GM23338 (cell line): ENCODE results near the gene TTC17. TPM values are rescaled to one million over a fixed set of nuclear protein-coding genes. Genes with fewer than 3 reads are reported as not detected.

ENCODE experiments used
- ATAC-seq: fragments of 200-7000 bp; cut with Tn5 transposase; 3 replicates; pipeline ENCODE4 v1.9.1; 2020
- DNase-seq: peaks from one replicate; pipeline ENCODE4 v3.0.0-alpha.2; 2015; ENCODE audit warnings: low spot score
- H2AFZ ChIP-seq: fragments of 200-600 bp; sonication (generic); 2 replicates; pipeline ENCODE4 v1.8.0; 2016; ENCODE audit warnings: antibody characterized with exemption, mild to moderate bottlenecking, moderate library complexity
- H3F3A ChIP-seq: fragments of 200-600 bp; sonication (generic); replicated peaks from 2 replicates; pipeline ENCODE4 v1.8.0; 2017; ENCODE audit warnings: antibody characterized with exemption, mixed run types, low read depth
- H3K27ac ChIP-seq: fragments of 200-600 bp; sonication (generic); 2 replicates; pipeline ENCODE4 v1.6.1; 2016; ENCODE audit warnings: low read depth
- H3K27me3 ChIP-seq: fragments of 200-600 bp; sonication (generic); 2 replicates; pipeline ENCODE4 v1.8.0; 2016; ENCODE audit warnings: mild to moderate bottlenecking, mixed run types, moderate library complexity; ENCODE audit not compliant: insufficient read depth
- H3K36me3 ChIP-seq: fragments of 200-600 bp; sonication (generic); 2 replicates; pipeline ENCODE4 v1.8.0; 2016; ENCODE audit warnings: mild to moderate bottlenecking; ENCODE audit not compliant: insufficient read depth
- H3K4me1 ChIP-seq: fragments of 200-600 bp; sonication (generic); 2 replicates; pipeline ENCODE4 v1.8.0; 2016; ENCODE audit warnings: mild to moderate bottlenecking, moderate library complexity; ENCODE audit not compliant: insufficient read depth
- H3K4me2 ChIP-seq: fragments of 200-600 bp; sonication (generic); 2 replicates; pipeline ENCODE4 v1.7.1; 2017; ENCODE audit warnings: mixed run types
- H3K4me3 ChIP-seq: fragments of 200-600 bp; sonication (generic); 2 replicates; pipeline ENCODE4 v1.6.1; 2016; ENCODE audit warnings: mixed run types
- H3K79me2 ChIP-seq: fragments of 200-600 bp; sonication (generic); replicated peaks from 2 replicates; pipeline ENCODE4 v1.8.0; 2017; ENCODE audit warnings: mild to moderate bottlenecking; ENCODE audit not compliant: insufficient read depth
- H3K9me2 ChIP-seq: fragments of 200-600 bp; sonication (generic); 2 replicates; pipeline ENCODE4 v1.8.0; 2017; ENCODE audit not compliant: insufficient read depth
- H4K20me1 ChIP-seq: fragments of 200-600 bp; sonication (generic); replicated peaks from 2 replicates; pipeline ENCODE4 v1.8.0; 2017; ENCODE audit warnings: mild to moderate bottlenecking; ENCODE audit not compliant: insufficient read depth
- H3K27ac Mint-ChIP-seq: 2 replicates; pipeline ENCODE4 v1.8.0; 2020; ENCODE audit warnings: inconsistent platforms, mild to moderate bottlenecking, moderate library complexity, mixed read lengths
- H3K27me3 Mint-ChIP-seq: 3 replicates; pipeline ENCODE4 v1.8.0; 2022; ENCODE audit warnings: low read depth, mild to moderate bottlenecking, moderate library complexity, mixed read lengths, inconsistent platforms; ENCODE audit not compliant: insufficient read depth, poor library complexity
- H3K36me3 Mint-ChIP-seq: 3 replicates; pipeline ENCODE4 v1.8.0; 2021; ENCODE audit warnings: low read depth, mild to moderate bottlenecking, inconsistent platforms, moderate library complexity, mixed read lengths
- H3K4me1 Mint-ChIP-seq: 3 replicates; pipeline ENCODE4 v1.8.0; 2020; ENCODE audit warnings: mild to moderate bottlenecking, inconsistent platforms, mixed read lengths
- H3K4me3 Mint-ChIP-seq: 3 replicates; pipeline ENCODE4 v1.8.0; 2021; ENCODE audit warnings: moderate library complexity, mild to moderate bottlenecking, inconsistent platforms, mixed read lengths
- H3K9me3 Mint-ChIP-seq: 3 replicates; pipeline ENCODE4 v1.8.0; 2020; ENCODE audit warnings: moderate library complexity, mild to moderate bottlenecking, inconsistent platforms, mixed read lengths
- CREB1 ChIP-seq: fragments of 250-450 bp; sonication (Bioruptor Pico); IDR thresholded peaks from 2 replicates; pipeline ENCODE4 v1.5.0; 2020; ENCODE audit warnings: low read depth, mild to moderate bottlenecking, moderate library complexity
- CTCF ChIP-seq, 2 experiments: fragments of 200-600 bp in 1 of 2; sonication (generic) in 1 of 2; conservative IDR thresholded peaks; 2 replicates each; pipeline versions ENCODE4 v1.5.1 to v1.6.1; 2016 to 2017; ENCODE audit warnings: antibody characterized with exemption in 2 of 2, low read depth in 2 of 2, mild to moderate bottlenecking in 2 of 2, moderate library complexity in 1 of 2
- EZH2 ChIP-seq: fragments of 200-600 bp; sonication (generic); IDR thresholded peaks from one replicate; pipeline ENCODE4 v1.8.0; 2017; ENCODE audit warnings: antibody characterized with exemption, mild to moderate bottlenecking, low read depth; ENCODE audit not compliant: unreplicated experiment
- JUNB ChIP-seq: IDR thresholded peaks from one replicate; pipeline ENCODE4 v1.6.1; 2016; ENCODE audit warnings: antibody characterized with exemption; ENCODE audit not compliant: unreplicated experiment
- NANOG ChIP-seq: IDR thresholded peaks from 2 replicates; pipeline ENCODE4 v1.6.1; 2016; ENCODE audit warnings: antibody characterized with exemption, borderline replicate concordance
- STAT1 ChIP-seq: IDR thresholded peaks from one replicate; pipeline ENCODE4 v1.6.1; 2016; ENCODE audit warnings: antibody characterized with exemption; ENCODE audit not compliant: unreplicated experiment
- ZNF114 ChIP-seq: fragments of 250-450 bp; sonication (Bioruptor Pico); IDR thresholded peaks from 2 replicates; pipeline ENCODE4 v1.5.0; 2020; ENCODE audit warnings: mild to moderate bottlenecking, moderate library complexity
- ZNF331 ChIP-seq: fragments of 250-450 bp; sonication (Bioruptor Pico); IDR thresholded peaks from 2 replicates; pipeline ENCODE4 v1.5.0; 2020; ENCODE audit warnings: low read depth, mild to moderate bottlenecking, moderate library complexity
- polyA plus RNA-seq: library from polyadenylated mRNA; unstranded; fragments of >200 nt; fragmentation: Nextera tagmentation; extraction: Ambion mirVana; gene quantifications from 2 replicates; pipeline ENCODE4 v1.2.1, GENCODE V29; 2016
- total RNA-seq: library from RNA; depleted of rRNA; stranded (reverse); fragments of >200 nt; shearing (Covaris generic); gene quantifications from 2 replicates; pipeline ENCODE4 v1.2.3, GENCODE V29; 2014
- TF ChIP-seq, protein P1 (sequence below): IDR thresholded peaks from one replicate; pipeline ENCODE4 v1.6.1; 2018; ENCODE audit warnings: antibody characterized with exemption; ENCODE audit not compliant: unreplicated experiment
- TF ChIP-seq, protein P2 (sequence below): fragments of 250-450 bp; sonication (Bioruptor Pico); IDR thresholded peaks from 2 replicates; pipeline ENCODE4 v1.5.0; 2020; ENCODE audit warnings: mild to moderate bottlenecking, moderate library complexity

Gene TTC17
- total and polyA plus RNA-seq, 2 experiments from 2014 or later, result 59.3 to 87.9 TPM

- Mint-ChIP-seq H3K9me3 (no peaks in the 10 kb centered on the region), H3K4me3 (no peak overlapping the region)
Measured at GRCh38 chr11:43518408-43519160, 159.9 kb downstream of the TTC17 start.

DNA sequence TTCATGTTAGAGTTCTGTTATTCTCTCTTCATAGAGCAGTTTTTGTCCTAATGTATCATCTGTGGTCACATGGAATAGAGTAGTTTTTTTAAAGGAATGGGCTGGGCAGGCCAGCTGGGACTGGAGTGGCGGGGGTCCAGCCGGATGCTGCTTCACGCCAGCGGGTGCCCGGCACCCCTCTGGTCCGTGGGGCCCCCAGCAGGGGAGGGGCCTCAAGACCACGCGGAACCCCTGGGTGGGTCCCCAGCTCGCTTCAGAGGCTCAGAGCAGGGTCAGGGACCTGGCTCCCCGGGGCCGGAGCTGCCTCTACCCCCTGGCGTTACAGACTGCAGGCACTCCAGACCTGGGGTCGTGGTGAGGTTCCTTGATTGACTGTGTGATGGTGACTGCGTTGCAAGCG, 162.8 kb downstream of the TTC17 start:
- H3K36me3 Mint-ChIP-seq, result no peaks in the 10 kb centered on the region
- Histone ChIP-seq H3K4me2 (no peak overlapping the region), H3K9me2 (peaks cover 11% of the 10 kb centered on the region; the same call in 1 of the 2 replicates), H3K4me3 (no peak overlapping the region), H3K27me3 (peaks cover 4% of the 10 kb centered on the region; the same call in 1 of the 2 replicates), H3F3A (no peaks in the 10 kb centered on the region), H3K36me3 (no peaks in the 10 kb centered on the region; the same call in 1 of the 2 replicates), H3K27ac (no peak overlapping the region), H4K20me1 (no peaks in the 10 kb centered on the region), H2AFZ (no peak overlapping the region), H3K79me2 (no peaks in the 10 kb centered on the region), H3K4me1 (no peaks in the 10 kb centered on the region)
- no peaks in the 10 kb centered on the region for H3K9me3 Mint-ChIP-seq
- no peak for DNase-seq
- no peak for ATAC-seq
- no peaks in the 10 kb centered on the region for H3K4me1 Mint-ChIP-seq
- H3K4me3 Mint-ChIP-seq, result no peak overlapping the region
- no peak overlapping the region for H3K27ac Mint-ChIP-seq
- H3K27me3 Mint-ChIP-seq, result peaks cover 5% of the 10 kb centered on the region
- TF ChIP-seq, protein P1, sequence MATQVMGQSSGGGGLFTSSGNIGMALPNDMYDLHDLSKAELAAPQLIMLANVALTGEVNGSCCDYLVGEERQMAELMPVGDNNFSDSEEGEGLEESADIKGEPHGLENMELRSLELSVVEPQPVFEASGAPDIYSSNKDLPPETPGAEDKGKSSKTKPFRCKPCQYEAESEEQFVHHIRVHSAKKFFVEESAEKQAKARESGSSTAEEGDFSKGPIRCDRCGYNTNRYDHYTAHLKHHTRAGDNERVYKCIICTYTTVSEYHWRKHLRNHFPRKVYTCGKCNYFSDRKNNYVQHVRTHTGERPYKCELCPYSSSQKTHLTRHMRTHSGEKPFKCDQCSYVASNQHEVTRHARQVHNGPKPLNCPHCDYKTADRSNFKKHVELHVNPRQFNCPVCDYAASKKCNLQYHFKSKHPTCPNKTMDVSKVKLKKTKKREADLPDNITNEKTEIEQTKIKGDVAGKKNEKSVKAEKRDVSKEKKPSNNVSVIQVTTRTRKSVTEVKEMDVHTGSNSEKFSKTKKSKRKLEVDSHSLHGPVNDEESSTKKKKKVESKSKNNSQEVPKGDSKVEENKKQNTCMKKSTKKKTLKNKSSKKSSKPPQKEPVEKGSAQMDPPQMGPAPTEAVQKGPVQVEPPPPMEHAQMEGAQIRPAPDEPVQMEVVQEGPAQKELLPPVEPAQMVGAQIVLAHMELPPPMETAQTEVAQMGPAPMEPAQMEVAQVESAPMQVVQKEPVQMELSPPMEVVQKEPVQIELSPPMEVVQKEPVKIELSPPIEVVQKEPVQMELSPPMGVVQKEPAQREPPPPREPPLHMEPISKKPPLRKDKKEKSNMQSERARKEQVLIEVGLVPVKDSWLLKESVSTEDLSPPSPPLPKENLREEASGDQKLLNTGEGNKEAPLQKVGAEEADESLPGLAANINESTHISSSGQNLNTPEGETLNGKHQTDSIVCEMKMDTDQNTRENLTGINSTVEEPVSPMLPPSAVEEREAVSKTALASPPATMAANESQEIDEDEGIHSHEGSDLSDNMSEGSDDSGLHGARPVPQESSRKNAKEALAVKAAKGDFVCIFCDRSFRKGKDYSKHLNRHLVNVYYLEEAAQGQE, result no peak
- TF ChIP-seq ZNF331 (CRISPR knock-in tag), result no peak
- no peak for TF ChIP-seq ZNF114 (CRISPR knock-in tag)
- TF ChIP-seq CTCF (conservative IDR thresholded peaks at IDR 0.05; ENCODE audit: low read depth in 2 of 2), result no peak
- no peak for TF ChIP-seq JUNB
- no peak for TF ChIP-seq STAT1
- no peak for TF ChIP-seq EZH2
- TF ChIP-seq NANOG, result no peak
- TF ChIP-seq, protein P2, sequence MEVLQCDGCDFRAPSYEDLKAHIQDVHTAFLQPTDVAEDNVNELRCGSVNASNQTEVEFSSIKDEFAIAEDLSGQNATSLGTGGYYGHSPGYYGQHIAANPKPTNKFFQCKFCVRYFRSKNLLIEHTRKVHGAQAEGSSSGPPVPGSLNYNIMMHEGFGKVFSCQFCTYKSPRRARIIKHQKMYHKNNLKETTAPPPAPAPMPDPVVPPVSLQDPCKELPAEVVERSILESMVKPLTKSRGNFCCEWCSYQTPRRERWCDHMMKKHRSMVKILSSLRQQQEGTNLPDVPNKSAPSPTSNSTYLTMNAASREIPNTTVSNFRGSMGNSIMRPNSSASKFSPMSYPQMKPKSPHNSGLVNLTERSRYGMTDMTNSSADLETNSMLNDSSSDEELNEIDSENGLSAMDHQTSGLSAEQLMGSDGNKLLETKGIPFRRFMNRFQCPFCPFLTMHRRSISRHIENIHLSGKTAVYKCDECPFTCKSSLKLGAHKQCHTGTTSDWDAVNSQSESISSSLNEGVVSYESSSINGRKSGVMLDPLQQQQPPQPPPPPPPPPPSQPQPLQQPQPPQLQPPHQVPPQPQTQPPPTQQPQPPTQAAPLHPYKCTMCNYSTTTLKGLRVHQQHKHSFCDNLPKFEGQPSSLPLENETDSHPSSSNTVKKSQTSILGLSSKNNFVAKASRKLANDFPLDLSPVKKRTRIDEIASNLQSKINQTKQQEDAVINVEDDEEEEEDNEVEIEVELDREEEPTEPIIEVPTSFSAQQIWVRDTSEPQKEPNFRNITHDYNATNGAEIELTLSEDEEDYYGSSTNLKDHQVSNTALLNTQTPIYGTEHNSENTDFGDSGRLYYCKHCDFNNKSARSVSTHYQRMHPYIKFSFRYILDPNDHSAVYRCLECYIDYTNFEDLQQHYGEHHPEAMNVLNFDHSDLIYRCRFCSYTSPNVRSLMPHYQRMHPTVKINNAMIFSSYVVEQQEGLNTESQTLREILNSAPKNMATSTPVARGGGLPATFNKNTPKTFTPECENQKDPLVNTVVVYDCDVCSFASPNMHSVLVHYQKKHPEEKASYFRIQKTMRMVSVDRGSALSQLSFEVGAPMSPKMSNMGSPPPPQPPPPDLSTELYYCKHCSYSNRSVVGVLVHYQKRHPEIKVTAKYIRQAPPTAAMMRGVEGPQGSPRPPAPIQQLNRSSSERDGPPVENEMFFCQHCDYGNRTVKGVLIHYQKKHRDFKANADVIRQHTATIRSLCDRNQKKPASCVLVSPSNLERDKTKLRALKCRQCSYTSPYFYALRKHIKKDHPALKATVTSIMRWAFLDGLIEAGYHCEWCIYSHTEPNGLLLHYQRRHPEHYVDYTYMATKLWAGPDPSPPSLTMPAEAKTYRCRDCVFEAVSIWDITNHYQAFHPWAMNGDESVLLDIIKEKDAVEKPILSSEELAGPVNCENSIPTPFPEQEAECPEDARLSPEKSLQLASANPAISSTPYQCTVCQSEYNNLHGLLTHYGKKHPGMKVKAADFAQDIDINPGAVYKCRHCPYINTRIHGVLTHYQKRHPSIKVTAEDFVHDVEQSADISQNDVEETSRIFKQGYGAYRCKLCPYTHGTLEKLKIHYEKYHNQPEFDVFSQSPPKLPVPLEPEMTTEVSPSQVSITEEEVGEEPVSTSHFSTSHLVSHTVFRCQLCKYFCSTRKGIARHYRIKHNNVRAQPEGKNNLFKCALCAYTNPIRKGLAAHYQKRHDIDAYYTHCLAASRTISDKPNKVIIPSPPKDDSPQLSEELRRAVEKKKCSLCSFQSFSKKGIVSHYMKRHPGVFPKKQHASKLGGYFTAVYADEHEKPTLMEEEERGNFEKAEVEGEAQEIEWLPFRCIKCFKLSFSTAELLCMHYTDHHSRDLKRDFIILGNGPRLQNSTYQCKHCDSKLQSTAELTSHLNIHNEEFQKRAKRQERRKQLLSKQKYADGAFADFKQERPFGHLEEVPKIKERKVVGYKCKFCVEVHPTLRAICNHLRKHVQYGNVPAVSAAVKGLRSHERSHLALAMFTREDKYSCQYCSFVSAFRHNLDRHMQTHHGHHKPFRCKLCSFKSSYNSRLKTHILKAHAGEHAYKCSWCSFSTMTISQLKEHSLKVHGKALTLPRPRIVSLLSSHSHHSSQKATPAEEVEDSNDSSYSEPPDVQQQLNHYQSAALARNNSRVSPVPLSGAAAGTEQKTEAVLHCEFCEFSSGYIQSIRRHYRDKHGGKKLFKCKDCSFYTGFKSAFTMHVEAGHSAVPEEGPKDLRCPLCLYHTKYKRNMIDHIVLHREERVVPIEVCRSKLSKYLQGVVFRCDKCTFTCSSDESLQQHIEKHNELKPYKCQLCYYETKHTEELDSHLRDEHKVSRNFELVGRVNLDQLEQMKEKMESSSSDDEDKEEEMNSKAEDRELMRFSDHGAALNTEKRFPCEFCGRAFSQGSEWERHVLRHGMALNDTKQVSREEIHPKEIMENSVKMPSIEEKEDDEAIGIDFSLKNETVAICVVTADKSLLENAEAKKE (CRISPR knock-in tag), result no peak

More at GRCh38 chr11:43518408-43519160, 159.9 kb downstream of the TTC17 start:
- Mint-ChIP-seq H3K27ac (no peak overlapping the region), H3K27me3 (peaks cover 2% of the 10 kb centered on the region), H3K4me1 (no peaks in the 10 kb centered on the region; the same call in 2 of the 3 replicates), H3K36me3 (no peaks in the 10 kb centered on the region)
- H3K4me3 ChIP-seq, result no peak overlapping the region
- H3F3A ChIP-seq, result no peaks in the 10 kb centered on the region
- DNase-seq, result no peak
- no peaks in the 10 kb centered on the region; the same call in 1 of the 2 replicates for H3K36me3 ChIP-seq
- ATAC-seq, result no peak
- H2AFZ ChIP-seq, result no peak overlapping the region
- no peaks in the 10 kb centered on the region for H4K20me1 ChIP-seq
- H3K79me2 ChIP-seq, result no peaks in the 10 kb centered on the region
- no peak overlapping the region for H3K4me2 ChIP-seq
- TF ChIP-seq JUNB, result no peak
- TF ChIP-seq EZH2, result no peak
- TF ChIP-seq CREB1 (CRISPR knock-in tag), result no peak
- no peaks in the 10 kb centered on the region for H3K4me1 ChIP-seq
- no peak overlapping the region for H3K27ac ChIP-seq
- no peaks in the 10 kb centered on the region for H3K9me2 ChIP-seq
- H3K27me3 ChIP-seq, result no peaks in the 10 kb centered on the region
